22Rv1 (cell line): ENCODE results near the gene SETD5.

Experiments used
- H3K27ac ChIP-seq: fragments of 450-650 bp; 2 replicates; pipeline ENCODE4 v1.5.1; 2017
- ZFX ChIP-seq: fragments of 450-650 bp; IDR thresholded peaks from 2 replicates; pipeline ENCODE4 v1.6.1; 2017; ENCODE audit warnings: antibody characterized with exemption, borderline replicate concordance
- TF ChIP-seq, protein P1 (sequence below): fragments of 450-650 bp; IDR thresholded peaks from 2 replicates; pipeline ENCODE4 v1.5.1; 2017; ENCODE audit warnings: mild to moderate bottlenecking

Gene SETD5

GRCh38 chr3:9411302-9411701 is 13.9 kb downstream of the SETD5 start:
- H3K27ac ChIP-seq: no peak overlapping the region; the same call in 1 of the 2 replicates
- no peak for TF ChIP-seq ZFX
- TF ChIP-seq, protein P1, sequence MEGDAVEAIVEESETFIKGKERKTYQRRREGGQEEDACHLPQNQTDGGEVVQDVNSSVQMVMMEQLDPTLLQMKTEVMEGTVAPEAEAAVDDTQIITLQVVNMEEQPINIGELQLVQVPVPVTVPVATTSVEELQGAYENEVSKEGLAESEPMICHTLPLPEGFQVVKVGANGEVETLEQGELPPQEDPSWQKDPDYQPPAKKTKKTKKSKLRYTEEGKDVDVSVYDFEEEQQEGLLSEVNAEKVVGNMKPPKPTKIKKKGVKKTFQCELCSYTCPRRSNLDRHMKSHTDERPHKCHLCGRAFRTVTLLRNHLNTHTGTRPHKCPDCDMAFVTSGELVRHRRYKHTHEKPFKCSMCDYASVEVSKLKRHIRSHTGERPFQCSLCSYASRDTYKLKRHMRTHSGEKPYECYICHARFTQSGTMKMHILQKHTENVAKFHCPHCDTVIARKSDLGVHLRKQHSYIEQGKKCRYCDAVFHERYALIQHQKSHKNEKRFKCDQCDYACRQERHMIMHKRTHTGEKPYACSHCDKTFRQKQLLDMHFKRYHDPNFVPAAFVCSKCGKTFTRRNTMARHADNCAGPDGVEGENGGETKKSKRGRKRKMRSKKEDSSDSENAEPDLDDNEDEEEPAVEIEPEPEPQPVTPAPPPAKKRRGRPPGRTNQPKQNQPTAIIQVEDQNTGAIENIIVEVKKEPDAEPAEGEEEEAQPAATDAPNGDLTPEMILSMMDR: no peak

DNA sequence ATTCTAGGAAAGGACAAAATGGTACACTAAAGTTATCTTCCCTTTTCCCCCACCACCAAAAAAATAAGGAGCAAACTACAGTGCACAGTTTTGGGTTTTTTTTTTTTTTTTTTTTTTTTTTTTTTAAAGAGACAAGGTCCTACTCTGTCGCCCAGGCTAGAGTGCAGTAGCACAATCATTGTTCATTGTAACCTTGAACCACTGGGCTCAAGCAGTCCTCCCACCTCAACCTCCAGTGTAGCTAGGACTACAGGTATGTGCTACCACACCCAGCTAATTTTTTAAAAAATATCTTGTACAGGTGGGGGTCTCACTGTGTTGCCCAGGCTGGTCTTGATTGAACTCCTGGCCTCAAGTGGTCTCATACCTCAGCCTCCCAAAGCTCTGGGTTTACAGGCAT is 14.9 kb downstream of the SETD5 start:
- no peak overlapping the region for H3K27ac ChIP-seq
- TF ChIP-seq ZFX: no peak
- TF ChIP-seq, protein P1: no peak

GRCh38 chr3:9414826-9415225 is 17.4 kb downstream of the SETD5 start:
- no peak overlapping the region for H3K27ac ChIP-seq
- TF ChIP-seq ZFX: no peak
- TF ChIP-seq, protein P1: no peak

GRCh38 chr3:9415485-9416138 is 18.2 kb downstream of the SETD5 start:
- H3K27ac ChIP-seq: 0 out of 2 replicates have a peak overlapping the region, but pooled peaks have one; percentile 9
- TF ChIP-seq, protein P1: no peak
- TF ChIP-seq ZFX: no peak

DNA sequence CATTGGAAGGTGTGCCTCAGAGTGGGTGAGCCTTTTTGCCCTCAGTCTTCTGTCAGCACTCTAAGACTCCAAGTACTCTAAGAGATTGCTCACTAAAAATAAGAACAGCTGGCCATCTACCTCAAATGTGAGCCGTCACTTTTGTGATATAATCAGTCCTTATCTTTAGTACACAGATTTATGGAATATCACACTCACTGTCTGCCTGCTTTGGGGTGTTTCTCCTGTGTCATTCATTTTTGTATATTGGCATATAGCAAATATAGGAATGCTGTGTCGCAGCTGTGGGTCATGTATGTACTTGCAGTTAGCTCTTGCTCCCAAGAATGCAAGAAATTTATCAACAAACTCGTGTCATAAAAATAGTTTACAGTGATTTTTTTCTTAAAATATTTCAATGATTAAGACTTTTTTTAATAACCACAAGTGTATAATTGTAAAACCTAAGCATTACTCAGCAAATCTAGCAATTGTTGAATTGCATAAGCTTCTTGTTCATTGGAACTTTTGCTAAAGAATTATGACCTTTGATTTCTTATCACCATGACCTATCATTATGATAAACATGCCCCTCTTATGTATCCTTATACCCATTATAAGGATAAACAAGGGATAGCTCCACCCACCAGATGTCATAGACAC is 18.8 kb downstream of the SETD5 start:
- TF ChIP-seq ZFX: no peak
- TF ChIP-seq, protein P1: no peak
- H3K27ac ChIP-seq: 0 out of 2 replicates have a peak overlapping the region, but pooled peaks have one; percentile 9

- no peak for TF ChIP-seq ZFX
- TF ChIP-seq, protein P1: no peak
- peak overlapping the region; percentile 89 for H3K27ac ChIP-seq
These were observed 23.6 kb downstream of the SETD5 start for GRCh38 chr3:9420850-9421549.
